ENCODE measurements around the gene SCCPDH.
A peak's percentile ranks its signal among the peaks of the same experiment; 100 is the strongest.

The SCCPDH gene

GRCh38 chr1:246786606-246787238 is 62.5 kb downstream of the SCCPDH start:
- DNase-seq (ENCODE audit: low spot score) = no peak

GRCh38 chr1:246787781-246788513 is 63.7 kb downstream of the SCCPDH start:
- DNase-seq (ENCODE audit: low spot score) = no peak

DNA sequence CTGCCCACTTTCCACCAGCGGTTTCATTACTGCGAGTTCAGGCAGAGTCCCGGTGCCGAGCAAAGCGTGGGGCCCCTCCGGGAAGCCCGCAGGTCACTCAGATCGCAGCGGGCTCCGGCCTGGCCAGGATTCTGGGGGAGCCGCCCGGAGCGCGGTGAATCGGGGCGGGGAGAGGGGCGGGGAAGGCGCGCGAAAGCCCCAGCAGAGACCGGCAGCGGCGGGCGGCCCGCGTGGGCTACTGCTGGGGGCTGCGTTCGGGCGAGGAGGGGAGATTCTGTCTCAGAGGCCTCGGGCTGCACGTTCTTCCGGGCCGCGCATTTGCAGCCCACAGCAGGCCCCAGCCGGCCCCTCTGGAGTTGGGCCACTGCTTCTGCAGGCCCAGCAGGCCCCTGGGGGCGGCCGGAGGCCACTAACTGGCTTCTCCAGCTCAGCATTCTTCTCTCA is 64.7 kb downstream of the SCCPDH start:
- DNase-seq (ENCODE audit: low spot score) = peak; percentile 30

- no peak for DNase-seq (ENCODE audit: low spot score)
Measured at GRCh38 chr1:246789454-246790339, 65.5 kb downstream of the SCCPDH start.

DNA sequence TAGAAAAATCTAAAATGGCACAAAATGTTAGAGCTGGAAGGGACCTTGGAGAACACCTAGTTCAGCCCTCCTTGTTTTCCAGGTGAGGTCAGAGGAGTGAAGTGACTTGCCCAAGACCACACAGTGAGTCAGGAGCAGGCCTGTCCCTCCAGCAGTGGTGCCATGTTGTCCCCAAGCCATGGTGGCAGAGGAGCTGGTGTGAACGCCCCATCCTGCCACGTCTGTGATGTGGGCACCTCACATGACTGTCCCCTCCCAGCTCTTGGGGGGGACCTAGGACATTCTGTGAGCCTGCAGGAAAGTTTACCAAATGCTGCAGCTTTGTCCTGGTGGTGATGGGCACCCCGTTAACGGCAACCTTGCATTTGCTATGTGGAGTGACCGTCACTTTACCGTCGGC is 66.2 kb downstream of the SCCPDH start:
- no peak for DNase-seq (ENCODE audit: low spot score)

DNA sequence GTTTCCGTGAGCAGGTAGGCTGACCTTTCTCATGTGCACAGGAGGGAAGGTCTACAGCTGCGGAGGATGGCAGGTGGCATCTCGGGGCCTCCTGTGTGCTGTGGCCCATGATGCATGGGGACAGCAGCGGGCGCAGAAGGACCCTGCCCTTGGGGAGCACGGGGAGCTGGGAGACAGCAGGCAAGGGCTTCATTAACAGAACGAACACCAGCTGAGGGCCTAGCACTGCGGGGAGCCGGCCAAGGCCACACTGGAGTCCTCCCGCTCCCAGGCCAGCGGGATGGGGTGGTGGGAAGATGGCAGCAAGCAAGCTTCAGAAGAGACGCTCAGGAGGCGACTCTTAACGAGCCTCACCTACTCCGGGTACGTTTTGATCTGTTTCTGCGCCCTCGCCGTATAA is 66.6 kb downstream of the SCCPDH start:
- DNase-seq (ENCODE audit: low spot score) = no peak

DNA sequence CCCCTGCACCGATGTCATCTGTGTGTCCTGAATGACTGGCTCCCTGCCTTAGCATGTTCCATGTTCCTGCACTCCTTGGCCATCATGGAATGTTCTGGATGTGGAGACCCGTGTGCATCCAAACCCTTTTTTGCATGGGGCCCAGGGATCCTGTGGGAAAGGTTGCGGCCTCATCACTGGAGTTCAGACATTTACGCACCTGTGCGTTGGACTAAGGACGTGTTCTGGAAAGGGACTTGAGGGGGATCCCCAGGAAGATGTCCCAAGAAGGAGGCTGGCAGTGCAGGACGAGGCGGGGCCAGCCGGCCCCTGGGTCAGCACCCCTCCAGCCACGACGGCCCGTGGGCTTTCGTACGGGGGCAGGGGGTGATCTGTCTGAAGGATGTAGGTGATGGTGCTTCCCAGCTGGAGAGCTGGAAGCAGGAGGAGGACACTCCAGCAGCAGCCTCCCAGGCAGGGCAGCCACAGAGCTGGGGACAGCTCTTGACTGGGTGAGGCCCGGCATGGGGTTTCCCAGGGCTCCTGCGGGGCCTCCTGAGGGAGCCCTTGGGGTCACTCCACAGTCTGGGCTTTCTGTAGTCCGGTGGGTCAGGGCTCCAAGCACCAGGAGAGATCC is 67.2 kb downstream of the SCCPDH start:
- no peak for DNase-seq (ENCODE audit: low spot score)

- DNase-seq (ENCODE audit: low spot score) = no peak
Measured at GRCh38 chr1:246792603-246793002, 68.4 kb downstream of the SCCPDH start.

DNA sequence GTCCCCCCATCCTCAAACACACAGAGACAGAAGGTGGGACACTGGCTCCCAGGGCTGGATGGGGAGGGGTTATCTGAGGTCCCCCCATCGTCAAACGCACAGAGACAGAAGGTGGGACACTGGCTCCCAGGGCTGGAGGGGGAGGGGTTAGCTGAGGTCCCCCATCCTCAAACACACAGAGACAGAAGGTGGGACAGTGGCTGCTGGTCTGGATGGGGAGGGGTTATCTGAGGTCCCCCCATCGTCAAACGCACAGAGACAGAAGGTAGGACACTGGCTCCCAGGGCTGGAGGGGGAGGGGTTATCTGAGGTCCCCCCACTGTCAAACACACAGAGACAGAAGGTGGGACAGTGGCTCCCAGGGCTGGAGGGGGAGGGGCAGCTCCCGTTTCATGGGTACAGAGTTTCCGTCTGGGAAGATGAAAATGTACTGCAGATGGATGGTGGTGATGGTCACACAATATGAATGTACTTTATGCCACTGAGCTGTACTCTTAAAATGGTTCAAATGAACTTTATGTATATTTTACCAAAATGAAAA is 69.2 kb downstream of the SCCPDH start:
- no peak for DNase-seq (ENCODE audit: low spot score)

DNA sequence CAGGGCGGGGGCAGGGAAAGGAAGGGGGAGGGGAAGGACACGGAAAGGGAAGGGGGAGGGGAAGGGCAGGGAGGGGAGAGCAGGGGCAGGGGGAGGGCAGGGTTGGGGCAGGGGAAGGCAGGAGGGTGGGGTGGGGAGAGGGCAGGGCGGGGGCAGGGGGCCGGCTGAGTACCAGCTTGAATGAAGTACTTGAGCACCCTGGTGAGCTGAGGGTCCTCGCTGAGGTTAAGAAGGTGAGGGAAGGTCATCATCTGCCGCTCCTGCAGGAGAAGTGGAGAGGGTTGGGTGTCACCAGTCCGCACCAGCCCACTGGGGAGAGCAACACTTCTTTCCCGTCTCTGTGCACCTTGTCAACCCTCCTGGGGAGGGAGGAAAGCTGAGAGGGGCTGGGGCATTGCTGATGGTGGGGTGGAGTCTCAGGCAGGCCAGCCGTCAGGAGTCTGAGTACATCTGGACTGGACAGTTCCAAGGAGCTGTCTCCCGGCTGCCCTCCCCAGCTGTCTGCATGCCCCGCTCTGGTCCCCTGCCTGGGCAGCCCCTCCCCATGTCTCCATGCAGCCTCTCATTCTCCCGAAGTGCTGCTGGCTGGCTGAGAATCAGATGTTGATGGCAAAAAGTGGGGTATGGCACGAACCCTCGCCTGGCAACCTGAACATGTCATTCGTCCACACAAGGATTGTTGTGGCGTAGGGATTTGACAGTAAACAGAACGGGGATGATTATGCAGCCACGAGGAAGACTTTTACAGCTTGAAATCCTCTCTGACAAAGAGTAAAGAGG is 70.0 kb downstream of the SCCPDH start:
- DNase-seq (ENCODE audit: low spot score) = peak; percentile 52

GRCh38 chr1:246794828-246795671 is 70.8 kb downstream of the SCCPDH start:
- peak; percentile 80 for DNase-seq (ENCODE audit: low spot score)

GRCh38 chr1:246795906-246796694 is 71.9 kb downstream of the SCCPDH start:
- no peak for DNase-seq (ENCODE audit: low spot score)

- no peak for DNase-seq (ENCODE audit: low spot score)
Measured at GRCh38 chr1:246797157-246797556, 72.9 kb downstream of the SCCPDH start.

GRCh38 chr1:246797597-246797996 is 73.4 kb downstream of the SCCPDH start:
- no peak for DNase-seq (ENCODE audit: low spot score)

- DNase-seq (ENCODE audit: low spot score) = no peak
Measured at GRCh38 chr1:246798107-246798506, 73.9 kb downstream of the SCCPDH start.

DNA sequence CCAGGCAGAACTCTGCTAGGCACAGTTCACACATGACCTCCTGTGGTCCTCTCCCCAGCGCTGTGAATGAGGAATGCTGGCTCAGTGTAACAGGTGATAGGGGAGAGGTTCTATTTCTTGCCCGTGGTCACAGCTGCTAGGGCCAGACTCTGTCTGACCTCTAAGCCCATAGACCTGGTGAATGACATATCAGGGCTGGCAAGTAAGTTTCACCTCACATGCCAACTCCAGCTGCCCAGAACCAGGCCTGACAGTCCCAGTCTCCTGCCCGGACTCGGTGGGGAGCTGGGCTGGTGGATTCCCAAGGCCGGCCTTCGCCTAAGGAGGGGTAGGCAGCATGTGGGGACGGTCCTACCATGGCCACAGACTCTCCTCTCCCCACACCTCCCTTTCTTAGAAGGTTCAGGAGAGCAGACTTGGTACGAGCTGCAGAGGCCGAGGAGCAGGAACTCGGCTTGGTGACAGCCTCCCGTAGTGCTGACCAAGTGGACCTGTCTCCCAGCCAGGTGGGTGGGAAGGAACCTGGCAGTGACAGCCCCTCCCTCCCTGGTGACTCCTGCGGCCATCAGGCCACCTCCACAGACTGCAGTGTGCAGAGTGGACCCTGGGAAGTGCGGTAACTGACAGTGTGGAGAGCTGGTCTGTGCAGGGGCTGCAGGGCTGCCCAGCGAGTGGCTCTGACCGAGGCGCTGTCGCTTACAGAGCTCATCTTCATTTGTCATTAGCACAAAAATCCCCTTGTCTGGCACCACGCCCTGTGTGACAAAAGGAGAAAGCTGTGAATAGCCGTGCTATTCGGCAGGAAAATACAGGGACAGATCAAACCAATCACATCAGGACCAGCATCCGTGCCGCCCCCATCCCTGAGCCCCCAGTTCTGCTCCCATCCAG is 74.6 kb downstream of the SCCPDH start:
- no peak for DNase-seq (ENCODE audit: low spot score)

- DNase-seq (ENCODE audit: low spot score) = no peak
Measured at GRCh38 chr1:246800356-246800755, 76.1 kb downstream of the SCCPDH start.

DNA sequence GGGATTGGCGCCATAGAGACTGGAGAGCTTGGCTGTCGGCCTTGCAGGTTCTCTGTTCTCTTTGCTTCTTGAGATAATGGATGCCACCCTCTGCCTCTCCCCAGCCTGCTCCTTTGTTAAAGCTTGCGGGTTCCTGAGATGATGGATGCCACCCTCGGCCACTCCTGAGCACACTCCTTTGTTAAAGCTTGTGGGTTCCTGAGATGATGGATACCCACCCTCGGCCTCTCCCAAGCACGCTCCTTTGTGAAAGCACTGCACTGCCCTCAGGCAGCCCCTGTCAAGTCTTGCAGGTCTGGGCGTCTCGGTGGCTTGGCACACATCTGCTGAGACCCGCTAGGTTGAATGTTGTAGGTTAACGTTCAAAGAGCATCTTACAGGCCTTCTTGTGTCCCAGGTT is 76.5 kb downstream of the SCCPDH start:
- DNase-seq (ENCODE audit: low spot score) = no peak

Measured in AG20443 (cell line).